HL-60/S4 treated with retinoic acid at 250 ng/mL for 4 days and 3 days (cell line): ENCODE measurements around the gene ZNF804B.

Experiments
- in situ Hi-C: fragments of 300-500 bp; cut with MboI; formaldehyde crosslinking; loops from 2 replicates; pipeline ENCODE4 v1.7.0; 2022; ENCODE audit warnings: low sequenced_read_pairs

ZNF804B gene

GRCh38 chr7:88965371-88965770, 205.9 kb downstream of the ZNF804B start:
- in situ Hi-C loops: no loop called here

DNA sequence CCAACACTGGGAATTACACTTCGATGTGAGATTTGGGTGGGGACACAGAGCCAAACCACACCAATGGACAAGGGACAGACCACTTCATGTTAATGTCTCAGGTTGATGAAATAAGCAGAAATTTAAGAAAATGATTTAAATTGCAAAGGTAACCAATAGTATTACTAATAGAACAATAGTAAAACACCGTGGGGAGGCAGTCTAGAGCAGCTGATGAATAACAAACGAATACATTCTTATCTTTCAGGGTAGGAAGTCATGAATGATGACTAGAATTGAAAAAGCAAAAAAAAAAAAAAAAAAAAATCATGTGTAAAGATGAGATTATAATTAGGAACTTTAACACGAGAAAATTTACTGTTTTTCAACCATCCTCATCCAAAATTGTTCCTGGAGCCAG, 207.9 kb downstream of the ZNF804B start:
- in situ Hi-C loops: no loop called here

DNA sequence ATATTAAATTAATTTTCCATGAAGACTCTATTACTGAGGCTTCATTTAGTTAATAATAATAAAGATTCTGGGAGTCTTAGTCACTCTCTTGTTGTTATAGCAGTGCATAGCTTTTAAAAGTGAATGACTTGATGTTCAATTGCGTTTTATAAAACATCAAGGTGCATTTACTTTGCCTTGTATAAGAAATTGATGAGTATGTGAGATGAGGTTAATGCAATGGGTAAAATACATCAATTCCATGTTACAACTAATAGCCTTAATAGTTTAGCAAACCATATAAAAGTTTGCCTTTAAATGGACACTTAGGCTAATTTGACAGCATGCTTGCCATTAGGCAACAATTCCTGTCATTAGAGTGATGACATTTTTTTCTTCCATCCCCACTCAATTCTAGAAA, 209.7 kb downstream of the ZNF804B start:
- in situ Hi-C loops: no loop called here

DNA sequence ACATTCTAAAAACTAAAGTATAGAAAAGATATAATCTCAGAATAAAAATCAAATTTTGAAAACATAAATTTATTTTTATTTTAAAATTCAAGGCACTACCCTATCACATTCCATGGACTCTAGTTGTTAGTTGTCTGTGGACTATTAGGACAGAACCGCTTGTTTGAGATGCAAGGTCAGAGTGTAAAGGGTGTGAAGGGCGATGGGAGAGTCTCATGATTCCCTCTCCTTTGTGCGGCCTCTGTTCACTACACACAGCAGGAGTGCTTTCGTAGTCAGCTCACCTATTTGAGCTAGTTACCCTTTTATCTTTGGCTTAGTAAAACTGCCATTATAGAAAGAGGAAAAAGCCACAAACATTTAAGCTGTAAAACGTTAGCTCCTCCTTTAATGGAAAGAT, 225.8 kb downstream of the ZNF804B start:
- in situ Hi-C loops: no loop called here

DNA sequence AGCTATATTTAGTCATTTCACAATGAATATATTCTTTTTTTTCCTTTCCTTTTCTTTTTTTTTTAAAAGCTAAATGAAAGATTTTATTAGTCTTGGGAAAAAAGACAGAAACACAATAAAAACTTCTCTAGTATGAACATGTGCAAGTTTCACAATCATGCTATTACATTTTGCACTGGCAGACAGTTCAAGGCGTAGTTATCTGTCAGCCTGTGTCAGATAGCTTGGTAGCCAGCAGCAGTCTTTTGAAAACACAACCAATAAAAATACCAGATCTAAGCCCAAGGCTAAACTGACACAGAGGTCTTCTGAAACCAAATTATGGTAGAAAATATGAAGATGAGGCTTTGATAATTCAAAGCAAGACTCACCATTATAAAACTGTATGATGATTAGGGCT, 241.8 kb downstream of the ZNF804B start:
- in situ Hi-C loops: no loop called here

DNA sequence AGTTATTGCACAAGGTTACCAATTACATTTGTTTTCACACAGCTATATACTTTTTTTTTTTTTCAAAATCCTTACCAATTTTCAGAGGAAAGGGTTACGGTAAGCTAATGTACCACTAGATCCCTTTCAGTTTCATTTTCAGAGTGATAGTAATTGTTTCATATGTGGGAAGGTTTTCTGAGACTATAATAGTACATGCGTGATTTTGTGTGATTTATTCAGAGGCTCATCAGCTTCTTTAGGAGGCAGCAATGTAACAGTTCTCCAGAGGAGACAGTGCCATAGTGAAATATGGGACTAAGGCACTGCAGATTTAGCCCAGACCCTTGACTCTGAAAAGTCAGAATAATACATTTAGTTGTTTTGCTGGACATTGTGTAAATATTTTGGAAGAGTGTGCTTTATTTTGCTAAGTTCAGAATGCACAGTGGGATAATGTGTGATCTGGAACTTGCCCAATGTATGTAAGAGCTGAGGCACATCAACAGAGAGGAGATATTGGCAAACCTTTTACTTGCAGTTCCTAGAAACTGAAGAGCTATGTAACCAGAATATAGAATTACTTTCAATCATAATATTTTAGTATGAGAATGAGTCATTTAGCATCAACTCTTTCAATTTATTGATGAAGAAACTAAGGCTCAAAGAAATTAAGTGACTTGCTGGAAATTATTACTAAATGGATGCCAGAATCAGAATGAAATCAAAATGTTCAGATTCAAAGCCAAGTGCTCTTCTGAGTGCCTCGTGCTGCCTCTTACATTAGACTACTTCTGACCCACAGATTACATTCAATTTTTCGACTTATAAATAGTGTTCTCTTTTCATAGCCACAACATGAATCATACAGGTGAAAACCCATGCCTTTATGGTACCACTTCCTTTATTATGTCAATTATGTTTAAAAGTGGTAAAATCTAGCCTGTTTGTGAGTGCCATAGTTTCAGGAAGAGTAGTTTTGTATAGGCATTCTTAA, 243.8 kb downstream of the ZNF804B start:
- in situ Hi-C loops: no loop called here

- in situ Hi-C loops: no loop called here
These were observed 252.5 kb downstream of the ZNF804B start for GRCh38 chr7:89012016-89012415.

DNA sequence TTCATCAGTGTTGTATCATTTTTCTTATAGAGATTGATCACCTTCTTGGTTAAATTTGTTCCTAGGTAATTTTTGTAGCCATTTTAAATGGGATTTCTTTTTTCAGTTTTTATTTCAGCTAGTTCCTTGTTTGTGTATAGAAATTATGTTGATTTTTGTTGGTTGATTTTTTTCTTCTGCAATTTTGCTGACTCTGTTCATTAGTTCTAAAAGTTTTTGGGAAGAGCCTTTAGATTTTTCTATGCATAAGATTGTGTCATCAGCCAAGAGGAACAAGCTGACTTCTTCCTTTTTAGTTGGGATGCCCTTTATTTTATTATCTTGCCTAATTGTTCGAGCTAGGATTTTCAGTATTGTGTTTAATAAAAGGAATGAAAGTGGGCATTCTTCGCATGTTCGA, 258.2 kb downstream of the ZNF804B start:
- in situ Hi-C loops: no loop called here

- in situ Hi-C loops: no loop called here
These were observed 262.2 kb downstream of the ZNF804B start for GRCh38 chr7:89021741-89022140.

- in situ Hi-C loops: no loop called here
These were observed 263.7 kb downstream of the ZNF804B start for GRCh38 chr7:89023206-89023605.

GRCh38 chr7:89023877-89024276, 264.4 kb downstream of the ZNF804B start:
- in situ Hi-C loops: no loop called here

DNA sequence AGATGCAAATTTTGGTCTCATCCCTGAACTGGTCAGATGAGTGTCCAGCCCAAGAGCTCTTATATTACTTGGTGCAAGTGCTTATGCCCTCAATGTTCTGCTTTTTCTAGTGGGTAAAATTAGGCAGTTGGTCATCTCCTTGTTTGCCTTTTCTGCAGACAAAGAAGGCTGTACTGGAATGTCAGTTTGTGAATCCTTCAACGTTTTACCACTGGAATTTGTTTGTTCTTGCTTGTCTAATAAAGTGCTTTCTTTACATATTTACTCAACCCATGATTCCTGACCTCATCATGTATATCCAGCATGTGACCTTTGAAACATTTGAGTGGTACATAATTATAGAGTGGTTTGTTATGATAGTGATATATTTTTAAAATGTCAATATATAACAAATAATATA, 268.3 kb downstream of the ZNF804B start:
- in situ Hi-C loops: no loop called here

GRCh38 chr7:89028319-89028718, 268.8 kb downstream of the ZNF804B start:
- in situ Hi-C loops: no loop called here

- in situ Hi-C loops: no loop called here
These were observed 270.4 kb downstream of the ZNF804B start for GRCh38 chr7:89029864-89030263.

GRCh38 chr7:89041240-89041639, 281.7 kb downstream of the ZNF804B start:
- in situ Hi-C loops: no loop called here

DNA sequence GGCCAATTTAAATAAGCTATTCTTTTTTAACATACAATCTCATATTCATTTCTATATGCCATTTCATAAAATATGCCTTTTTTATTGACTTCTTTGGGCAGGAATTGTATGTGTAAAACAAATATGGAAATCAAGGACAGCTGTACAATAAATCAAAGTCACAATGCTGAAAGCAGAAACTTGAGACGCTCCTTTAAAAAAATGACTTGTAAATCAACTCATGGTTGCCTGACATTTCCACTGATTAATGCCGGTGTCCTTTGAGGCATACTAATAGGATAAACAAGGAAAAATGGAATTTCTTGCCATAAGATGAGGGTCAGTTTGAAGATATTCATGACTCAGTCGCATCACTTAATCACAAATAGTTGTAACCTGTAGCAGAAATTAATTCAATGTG, 283.4 kb downstream of the ZNF804B start:
- in situ Hi-C loops: no loop called here

DNA sequence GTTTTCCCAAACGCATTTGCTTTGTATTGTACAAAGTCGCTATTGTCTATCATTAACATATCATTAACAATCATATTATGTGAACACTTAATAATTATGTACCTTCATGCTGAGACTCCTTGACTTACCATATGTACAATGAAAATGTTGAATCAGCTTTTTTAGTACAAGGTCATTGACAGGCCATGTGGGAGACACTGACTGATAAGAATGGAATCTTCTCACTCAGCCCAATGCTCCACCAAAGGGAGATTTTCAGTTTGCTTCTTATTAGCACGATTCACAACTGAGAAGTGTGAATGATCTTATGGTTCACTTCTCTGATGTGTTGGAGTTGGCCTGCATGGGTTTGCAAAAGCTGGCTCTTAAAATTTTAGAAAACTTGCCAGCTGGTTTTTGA, 289.5 kb downstream of the ZNF804B start:
- in situ Hi-C loops: no loop called here

DNA sequence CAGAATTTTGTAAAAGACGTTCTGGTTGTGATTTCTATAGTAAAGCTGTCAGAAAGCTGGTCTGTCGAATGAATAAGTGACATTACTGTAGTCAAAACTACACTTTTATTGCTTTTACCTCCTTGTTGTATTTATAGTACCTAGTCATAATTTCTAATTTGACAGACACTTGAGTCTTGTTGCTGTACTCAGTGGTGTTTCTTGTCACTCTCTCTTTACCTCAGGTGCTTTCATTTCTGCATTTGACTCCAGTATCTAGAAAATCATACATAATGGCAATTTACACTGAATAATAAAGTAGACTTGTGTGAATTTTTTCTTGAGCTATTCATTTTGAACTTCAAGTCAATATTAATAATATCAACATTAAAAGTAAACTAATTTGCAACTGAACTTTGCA, 293.6 kb downstream of the ZNF804B start:
- in situ Hi-C loops: no loop called here

- in situ Hi-C loops: no loop called here
These were observed 294.9 kb downstream of the ZNF804B start for GRCh38 chr7:89054361-89054760.

DNA sequence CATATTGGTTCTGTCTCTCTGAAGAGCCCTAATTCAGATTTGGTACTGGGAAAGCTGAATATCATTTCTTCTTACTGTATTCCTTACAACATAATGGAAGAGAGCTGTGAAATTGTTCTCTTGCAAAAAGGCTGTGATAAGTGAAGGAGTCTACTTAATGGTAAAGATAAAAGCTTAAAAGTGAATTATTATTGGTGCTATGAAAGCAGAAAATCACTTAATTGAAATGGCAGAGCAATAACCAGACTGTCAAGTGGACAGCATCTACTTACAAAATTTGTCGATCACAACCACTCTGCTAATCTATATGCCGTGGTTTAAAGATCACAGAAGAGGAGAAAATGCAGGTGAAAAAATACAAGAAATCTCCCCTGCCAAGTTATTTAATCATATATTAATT, 300.7 kb downstream of the ZNF804B start:
- in situ Hi-C loops: no loop called here

DNA sequence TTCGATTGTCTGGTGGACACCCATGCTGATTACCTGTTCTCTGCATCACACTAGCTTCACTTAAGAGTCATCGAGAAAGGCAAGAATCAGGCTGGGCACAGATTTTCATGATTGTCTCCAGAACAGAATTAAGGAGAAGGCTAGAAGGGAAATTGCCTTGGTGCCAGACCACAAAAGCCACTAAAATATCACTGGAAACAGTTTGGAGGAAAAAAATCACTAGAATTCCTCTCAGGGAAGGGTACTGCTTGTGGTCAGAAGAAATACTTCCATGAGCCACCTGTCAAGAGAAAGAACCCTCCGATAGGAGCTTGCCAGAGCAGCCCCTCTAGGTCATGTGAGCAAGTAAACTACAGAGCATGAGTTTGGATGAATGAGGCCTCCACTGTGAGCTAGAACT, 305.3 kb downstream of the ZNF804B start:
- in situ Hi-C loops: no loop called here

GRCh38 chr7:89067048-89067447, 307.5 kb downstream of the ZNF804B start:
- in situ Hi-C loops: no loop called here

- in situ Hi-C loops: no loop called here
These were observed 312.6 kb downstream of the ZNF804B start for GRCh38 chr7:89072081-89072480.
